K562 (cell line): ENCODE data around the gene BRCA1. TPM values are rescaled to one million over a fixed set of nuclear protein-coding genes. Genes with fewer than 3 reads are reported as not detected.

ENCODE experiments used
- BCLAF1 ChIP-seq, 2 experiments: fragments of 450-650 bp in 1 of 2; IDR thresholded peaks; 2 replicates each; pipeline ENCODE4 v1.6.1; 2011 to 2017; ENCODE audit warnings: low read depth in 2 of 2, antibody characterized with exemption in 1 of 2, borderline replicate concordance in 1 of 2, low read length in 1 of 2, mild to moderate bottlenecking in 1 of 2, mixed read lengths in 1 of 2; ENCODE audit not compliant: control insufficient read depth in 1 of 2
- CLOCK ChIP-seq: fragments of 250-450 bp; sonication (Bioruptor Pico); IDR thresholded peaks from 2 replicates; pipeline ENCODE4 v1.4.0; 2020; ENCODE audit warnings: mild to moderate bottlenecking, moderate library complexity, borderline replicate concordance
- DNMT1 ChIP-seq: fragments of 450-650 bp; IDR thresholded peaks from 2 replicates; pipeline ENCODE4 v1.6.1; 2016; ENCODE audit warnings: antibody characterized with exemption, mild to moderate bottlenecking
- ELF2 ChIP-seq: fragments of 250-450 bp; sonication (Bioruptor Pico); IDR thresholded peaks from 2 replicates; pipeline ENCODE4 v1.5.0; 2021; ENCODE audit warnings: mild to moderate bottlenecking
- GTF2A2 ChIP-seq: IDR thresholded peaks from 2 replicates; pipeline ENCODE4 v1.6.1; 2016; ENCODE audit warnings: mild to moderate bottlenecking, missing genetic modification characterization, missing compliant biosample characterization
- HDAC8 ChIP-seq: fragments of 450-650 bp; IDR thresholded peaks from 2 replicates; pipeline ENCODE4 v1.6.1; 2016; ENCODE audit warnings: mild to moderate bottlenecking, missing genetic modification characterization, moderate library complexity, missing compliant biosample characterization
- HMG20B ChIP-seq: fragments of 250-450 bp; sonication (Bioruptor Pico); IDR thresholded peaks from 2 replicates; pipeline ENCODE4 v1.5.0; 2021; ENCODE audit warnings: mild to moderate bottlenecking
- HNRNPUL1 ChIP-seq: fragments of 200-400 bp; formaldehyde crosslinking; IDR thresholded peaks from 2 replicates; pipeline ENCODE4 v1.6.1; 2017; ENCODE audit warnings: low read length
- KAT7 ChIP-seq: sonication (generic); formaldehyde crosslinking; IDR thresholded peaks from 2 replicates; pipeline ENCODE4 v1.8.0; 2022; ENCODE audit warnings: missing genetic modification reagents, mild to moderate bottlenecking, borderline replicate concordance
- MCM7 ChIP-seq, 2 experiments: fragments of 450-650 bp; IDR thresholded peaks; 2 replicates each; pipeline ENCODE4 v1.6.1; 2016 to 2018
- MEF2A ChIP-seq: IDR thresholded peaks from 2 replicates; pipeline ENCODE4 v1.6.1; 2011; ENCODE audit warnings: low read depth, mild to moderate bottlenecking, low read length, moderate library complexity; ENCODE audit not compliant: control insufficient read depth
- NFATC3 ChIP-seq: fragments of 450-650 bp; IDR thresholded peaks from 2 replicates; pipeline ENCODE4 v1.6.1; 2017; ENCODE audit warnings: mild to moderate bottlenecking
- NR2F6 ChIP-seq: fragments of 450-650 bp; formaldehyde crosslinking; IDR thresholded peaks from 2 replicates; pipeline ENCODE4 v1.4.0; 2020; ENCODE audit warnings: mild to moderate bottlenecking
- PCBP1 ChIP-seq: fragments of 200-400 bp; formaldehyde crosslinking; IDR thresholded peaks from 2 replicates; pipeline ENCODE4 v1.6.1; 2018; ENCODE audit warnings: mild to moderate bottlenecking, low read depth, low read length; ENCODE audit not compliant: poor library complexity, severe bottlenecking
- POLR2A ChIP-seq: fragments of 450-650 bp; conservative IDR thresholded peaks from 2 replicates; pipeline ENCODE4 v1.6.1; 2016
- POLR2B ChIP-seq: fragments of 450-650 bp; IDR thresholded peaks from 2 replicates; pipeline ENCODE4 v1.6.1; 2018; ENCODE audit warnings: low read depth; ENCODE audit not compliant: partially characterized antibody
- RFX1 ChIP-seq: fragments of 450-650 bp; IDR thresholded peaks from 2 replicates; pipeline ENCODE4 v1.6.1; 2016; ENCODE audit warnings: mild to moderate bottlenecking, moderate library complexity
- SIX5 ChIP-seq, 2 experiments: IDR thresholded peaks; 2 replicates each; pipeline ENCODE4 v1.6.1; 2011; ENCODE audit warnings: low read length in 2 of 2, borderline replicate concordance in 1 of 2, low read depth in 1 of 2, mild to moderate bottlenecking in 1 of 2, moderate library complexity in 1 of 2; ENCODE audit not compliant: insufficient read depth in 1 of 2
- SNRNP70 ChIP-seq: fragments of 200-400 bp; formaldehyde crosslinking; optimal IDR thresholded peaks from 2 replicates; pipeline ENCODE3; 2017; ENCODE audit warnings: low read depth, low read length
- SRSF1 ChIP-seq: fragments of 200-400 bp; formaldehyde crosslinking; IDR thresholded peaks from 2 replicates; pipeline ENCODE4 v1.6.1; 2017; ENCODE audit warnings: mild to moderate bottlenecking, low read depth, low read length, moderate library complexity
- THRAP3 ChIP-seq: fragments of 450-650 bp; IDR thresholded peaks from 2 replicates; pipeline ENCODE4 v1.6.1; 2016; ENCODE audit warnings: mild to moderate bottlenecking, inconsistent platforms, borderline replicate concordance
- TRIM28 ChIP-seq: fragments of 450-650 bp; IDR thresholded peaks from 2 replicates; pipeline ENCODE4 v1.6.1; 2017
- ZBTB17 ChIP-seq: fragments of 450-650 bp; formaldehyde crosslinking; IDR thresholded peaks from 2 replicates; pipeline ENCODE4 v1.4.0; 2020; ENCODE audit warnings: mild to moderate bottlenecking
- ZNF197 ChIP-seq: fragments of 200-800 bp; sonication (Bioruptor generic); IDR thresholded peaks from 2 replicates; pipeline ENCODE4 v1.6.1; 2016; ENCODE audit warnings: low read depth, missing genetic modification characterization, missing compliant biosample characterization
- ZNF347 ChIP-seq: fragments of 450-650 bp; formaldehyde crosslinking; IDR thresholded peaks from 2 replicates; pipeline ENCODE4 v1.4.0; 2020; ENCODE audit warnings: low read depth, mild to moderate bottlenecking, moderate library complexity
- ZNF354B ChIP-seq: fragments of 250-450 bp; sonication (Bioruptor Pico); IDR thresholded peaks from 2 replicates; pipeline ENCODE4 v1.4.0; 2020
- polyA plus RNA-seq, 8 experiments: library from polyadenylated mRNA; depleted of rRNA in 4 of 8; stranded (reverse) in 5 of 8; unstranded in 3 of 8; fragments of >200 nt; fragmentation: Nextera tagmentation in 2 of 8; fragmentation: Illumina TruSeq in 1 of 8; extraction: Ambion mirVana in 2 of 8; extraction: Trizol in 1 of 8; gene quantifications; 2 replicates each; pipeline versions ENCODE4 v1.2.1 to v1.2.3, GENCODE V29; 2011 to 2014; ENCODE audit warnings: inconsistent platforms in 1 of 8, missing spikeins in 1 of 8
- total RNA-seq, 7 experiments: library from RNA; depleted of rRNA in 6 of 7; stranded (reverse); fragments of >200 nt in 6 of 7; fragmentation: Illumina TruSeq in 2 of 7; extraction: Trizol in 2 of 7; gene quantifications; 2 replicates each; pipeline versions ENCODE4 v1.2.1 to v1.2.3, GENCODE V29; 2011 to 2021; ENCODE audit warnings: low replicate concordance in 1 of 7

The BRCA1 gene
- total and polyA plus RNA-seq, 9 of the 15 experiments (the other 6 are each of a cell fraction or from before 2014, with no cell fraction given): 25.9 to 95.3 (median 62.3) TPM

GRCh38 chr17:43125133-43125966 is at the start of gene BRCA1 (continued):
- TF ChIP-seq CLOCK (CRISPR knock-in tag): no peak
- TF ChIP-seq KAT7 (CRISPR knock-in tag): no peak
- TF ChIP-seq TRIM28: no peak; the same call in none of the 2 replicates
- TF ChIP-seq NR2F6 (CRISPR knock-in tag): no peak
- TF ChIP-seq ELF2 (CRISPR knock-in tag): peak; percentile 99
- TF ChIP-seq SNRNP70: no peak
- TF ChIP-seq HDAC8 (tag): no peak
- no peak for TF ChIP-seq SRSF1
- TF ChIP-seq POLR2B: peak; percentile 70
- no peak for TF ChIP-seq ZBTB17 (CRISPR knock-in tag)
- TF ChIP-seq POLR2A: peak; percentile 89
- no peak for TF ChIP-seq HMG20B (CRISPR knock-in tag)
- TF ChIP-seq RFX1: peak; percentile 99
- no peak for TF ChIP-seq DNMT1
- TF ChIP-seq MCM7 (IDR thresholded peaks at IDR 0.05): no peak
- TF ChIP-seq BCLAF1 (IDR thresholded peaks at IDR 0.05; ENCODE audit: borderline replicate concordance in 1 of 2, control insufficient read depth in 1 of 2, low read depth in 2 of 2, low read length in 1 of 2): no peak
- no peak for TF ChIP-seq ZNF354B (CRISPR knock-in tag)
- no peak for TF ChIP-seq THRAP3
- peak; percentile 21; the same call in 1 of the 2 replicates for TF ChIP-seq NFATC3
- no peak for TF ChIP-seq PCBP1
- no peak for TF ChIP-seq ZNF347 (CRISPR knock-in tag)
- no peak for TF ChIP-seq MEF2A
- peak; percentile 63; the same call in 1 of the 2 replicates for TF ChIP-seq ZNF197 (CRISPR knock-in tag)
- no peak for TF ChIP-seq SIX5 (IDR thresholded peaks at IDR 0.05; ENCODE audit: borderline replicate concordance in 1 of 2, insufficient read depth in 1 of 2, low read depth in 1 of 2, low read length in 2 of 2)
- TF ChIP-seq GTF2A2 (tag): no peak
- TF ChIP-seq HNRNPUL1: no peak
